HCT116 (cell line): Measurements from ENCODE around the gene GABARAP. TPM values are rescaled to one million over a fixed set of nuclear protein-coding genes. Genes with fewer than 3 reads are reported as not detected.

Source experiments
- ATAC-seq: fragments of 200-7000 bp; cut with Tn5 transposase; 2 replicates; pipeline ENCODE4 v1.9.1; 2020; ENCODE audit warnings: mild to moderate bottlenecking, moderate library complexity
- BruUV-seq: library from RNA; stranded (reverse); fragments of 400-500 nt; replicated peaks from 2 replicates; lab custom pipeline; 2021; lab: Mats Ljungman, UMichigan
- CTCF ChIA-PET: fragments of 300-600 bp; sonication (Branson Sonifier 250); formaldehyde crosslinking; loops from one replicate; lab custom pipeline; 2021; ENCODE audit warnings: antibody characterized with exemption; lab: Charles Lee
- POLR2A ChIA-PET: fragments of 300-600, 350-600 bp; sonication (Branson Sonifier 250); formaldehyde crosslinking; loops from one replicate; lab custom pipeline; 2021; ENCODE audit warnings: antibody characterized with exemption; lab: Charles Lee
- RAD21 ChIA-PET, 2 experiments: fragments of 300-600 bp; sonication (Branson Sonifier 250); formaldehyde crosslinking; loops; one replicate each; lab custom pipeline; 2023; ENCODE audit warnings: low total read pairs in 2 of 2; ENCODE audit not compliant: uncharacterized antibody in 2 of 2, unreplicated experiment in 2 of 2, low non-redundant PET in 1 of 2; lab: Charles Lee
- DNase-seq: peaks from one replicate; pipeline ENCODE4 v3.0.0-alpha.2; 2010; ENCODE audit warnings: low read depth, low spot score
- H2AFZ ChIP-seq: fragments of 200-600 bp; shearing (Covaris generic), sonication (generic); 2 replicates; pipeline ENCODE4 v1.6.1; 2017; ENCODE audit warnings: low read depth, mixed run types, mixed read lengths, antibody characterized with exemption, low read length; ENCODE audit not compliant: poor library complexity, severe bottlenecking
- H3K27ac ChIP-seq: 2 replicates; pipeline ENCODE4 v1.5.1; 2012; ENCODE audit warnings: low read depth, low read length
- H3K27me3 ChIP-seq: fragments of 200-600 bp; sonication (generic); 2 replicates; pipeline ENCODE4 v1.6.1; 2016; ENCODE audit warnings: mixed run types, low read length, mixed read lengths; ENCODE audit not compliant: insufficient read depth
- H3K36me3 ChIP-seq, 2 experiments: fragments of 200-500 bp in 1 of 2; fragments of 200-600 bp in 1 of 2; sonication (Bioruptor generic) in 1 of 2; sonication (generic) in 1 of 2; 2 replicates each; pipeline versions ENCODE4 v1.5.1 to v1.6.1; 2014 to 2016; ENCODE audit warnings: low read length in 2 of 2, inconsistent platforms in 1 of 2, mixed read lengths in 1 of 2, mixed run types in 1 of 2; ENCODE audit not compliant: insufficient read depth in 2 of 2, control insufficient read depth in 1 of 2
- H3K4me1 ChIP-seq, 2 experiments: fragments of 200-600 bp in 1 of 2; sonication (generic) in 1 of 2; 2 replicates each; pipeline versions ENCODE4 v1.5.1 to v1.6.1; 2012 to 2017; ENCODE audit warnings: low read length in 2 of 2, inconsistent platforms in 1 of 2, mild to moderate bottlenecking in 1 of 2, mixed read lengths in 1 of 2, mixed run types in 1 of 2, moderate library complexity in 1 of 2; ENCODE audit not compliant: insufficient read depth in 2 of 2, control insufficient read depth in 1 of 2
- H3K4me2 ChIP-seq: fragments of 200-600 bp; sonication (generic); 2 replicates; pipeline ENCODE4 v1.6.1; 2017; ENCODE audit warnings: mixed run types, low read length, mixed read lengths
- H3K4me3 ChIP-seq, 2 experiments: fragments of 200-600 bp in 1 of 2; sonication (generic) in 1 of 2; replicated peaks in 1 of 2; 2 replicates each; pipeline ENCODE4 v1.5.1; 2011 to 2016; ENCODE audit warnings: low read length in 2 of 2, control low read depth in 1 of 2, low read depth in 1 of 2, mild to moderate bottlenecking in 1 of 2, mixed read lengths in 1 of 2, mixed run types in 1 of 2
- H3K79me2 ChIP-seq: fragments of 200-600 bp; sonication (generic); 2 replicates; pipeline ENCODE4 v1.6.1; 2017; ENCODE audit warnings: mild to moderate bottlenecking, mixed run types, low read length, moderate library complexity, mixed read lengths; ENCODE audit not compliant: insufficient read depth
- H3K9ac ChIP-seq: fragments of 200-600 bp; sonication (generic); 2 replicates; pipeline ENCODE4 v1.6.1; 2016; ENCODE audit warnings: low read length, mixed read lengths
- H3K9me2 ChIP-seq: fragments of 200-600 bp; sonication (generic), shearing (Covaris generic); 2 replicates; pipeline ENCODE4 v1.6.1; 2017; ENCODE audit warnings: mixed run types, mild to moderate bottlenecking, moderate library complexity; ENCODE audit not compliant: insufficient read depth
- H3K9me3 ChIP-seq, 2 experiments: fragments of 200-500 bp in 1 of 2; fragments of 200-600 bp in 1 of 2; sonication (Bioruptor generic) in 1 of 2; sonication (generic) in 1 of 2; 2 replicates each; pipeline ENCODE4 v1.6.1; 2014 to 2017; ENCODE audit warnings: low read length in 2 of 2, mixed read lengths in 2 of 2, inconsistent platforms in 1 of 2, low read depth in 1 of 2, mild to moderate bottlenecking in 1 of 2, mixed run types in 1 of 2, moderate library complexity in 1 of 2; ENCODE audit not compliant: control insufficient read depth in 1 of 2, insufficient read depth in 1 of 2
- H4K20me1 ChIP-seq: fragments of 200-600 bp; sonication (generic), shearing (Covaris generic); 2 replicates; pipeline ENCODE4 v1.6.1; 2017; ENCODE audit warnings: mixed run types, mild to moderate bottlenecking, moderate library complexity; ENCODE audit not compliant: insufficient read depth
- CTCF ChIP-seq, 3 experiments: fragments of 200-600 bp in 1 of 3; sonication (generic) in 1 of 3; IDR thresholded peaks in 2 of 3; conservative IDR thresholded peaks in 1 of 3; 2 replicates each; pipeline ENCODE4 v1.5.1; 2012 to 2017; ENCODE audit warnings: low read depth in 2 of 3, low read length in 2 of 3, antibody characterized with exemption in 1 of 3, borderline replicate concordance in 1 of 3, control low read depth in 1 of 3, mild to moderate bottlenecking in 1 of 3, mixed read lengths in 1 of 3, mixed run types in 1 of 3, moderate library complexity in 1 of 3; ENCODE audit not compliant: insufficient read depth in 1 of 3
- EGR1 ChIP-seq: IDR thresholded peaks from 2 replicates; pipeline ENCODE4 v1.6.1; 2012; ENCODE audit warnings: low read depth
- FOSL1 ChIP-seq: IDR thresholded peaks from 2 replicates; pipeline ENCODE4 v1.6.1; 2012; ENCODE audit warnings: low read depth
- MAX ChIP-seq: IDR thresholded peaks from 2 replicates; pipeline ENCODE4 v1.6.1; 2012
- RAD21 ChIP-seq: IDR thresholded peaks from 2 replicates; pipeline ENCODE4 v1.6.1; 2012; ENCODE audit warnings: low read depth, mild to moderate bottlenecking
- SP1 ChIP-seq: IDR thresholded peaks from 2 replicates; pipeline ENCODE4 v1.6.1; 2012; ENCODE audit warnings: low read depth
- ZFX ChIP-seq: fragments of 450-650 bp; IDR thresholded peaks from 2 replicates; pipeline ENCODE4 v1.6.1; 2017
- intact Hi-C: fragments of 100-400 bp; cut with micrococcal nuclease; formaldehyde crosslinking; loops from 2 replicates; pipeline ENCODE4 v1.10.0; 2022
- total RNA-seq: library from RNA; stranded (reverse); gene quantifications from one replicate; pipeline ENCODE4 v1.2.1, GENCODE V29; 2021; ENCODE audit not compliant: unreplicated experiment

GABARAP gene
- total RNA-seq, 1 experiment from 2014 or later = 287 TPM

- BruUV-seq = no TSS peak
- Histone ChIP-seq H3K9me3 (no peaks in the 10 kb centered on the region), H3K9me2 (no peaks in the 10 kb centered on the region), H4K20me1 (no peaks in the 10 kb centered on the region), H3K4me3 (peak overlapping the region; percentile 25 to 50), H3K27me3 (no peaks in the 10 kb centered on the region), H3K27ac (peak overlapping the region; percentile 43), H3K79me2 (no peaks in the 10 kb centered on the region), H3K36me3 (no peaks in the 10 kb centered on the region), H3K4me1 (peaks cover 10 to 55% of the 10 kb centered on the region in 2 experiments; a peak in 3 of 4 replicates), H2AFZ (no peak overlapping the region), H3K9ac (peak overlapping the region; percentile 43), H3K4me2 (peak overlapping the region; percentile 68)
- TF ChIP-seq FOSL1 = no peak
- TF ChIP-seq SP1 = peak; percentile 68
- TF ChIP-seq CTCF (IDR thresholded peaks at IDR 0.05 in 2 of 3, conservative IDR thresholded peaks at IDR 0.05 in 1 of 3; ENCODE audit: borderline replicate concordance in 1 of 3, insufficient read depth in 1 of 3, low read depth in 2 of 3, low read length in 2 of 3) = peak in 2 of 3 experiments; percentile 56 to 66; a peak in 4 of 6 replicates
- TF ChIP-seq EGR1 = peak; percentile 85
- peak; percentile 45 for TF ChIP-seq RAD21
- no peak for TF ChIP-seq MAX
- no peak for TF ChIP-seq ZFX
- RAD21 ChIA-PET = interaction anchor here (0.7 to 1.1 kb wide), 2 partner anchors 169 to 1755 kb away, joined by 3 read pairs; no protein-coding TSS in a partner anchor
- ATAC-seq (peak; percentile 83), DNase-seq (peak; percentile 96)
- POLR2A ChIA-PET = interaction anchor here (0.5 to 1.3 kb wide), 4 partner anchors 23 to 169 kb away, joined by 3 to 4 read pairs (median 4); partner anchors contain the start of gene GABARAP
- intact Hi-C loops = loop anchor here (1.0 kb wide), 1 partner anchor 168 kb away; no protein-coding TSS in a partner anchor
- CTCF ChIA-PET = interaction anchor here (1.0 to 2.7 kb wide), 3 partner anchors 52 to 179 kb away, joined by 3 to 19 read pairs (median 3); partner anchors contain the start of gene SLC16A13
These were observed 27.7 kb downstream of the GABARAP start for GRCh38 chr17:7214300-7215135.
